ENCODE data around the gene DCTN5.
"Not testable (repeated sequence)": the region's sequence is repeated elsewhere in the genome, so short reads cannot be mapped to it uniquely, and the experiment has no call there.

The DCTN5 gene
- total RNA-seq: 117 to 136 reads per million in 2 experiments

- peak; percentile 73 for DNase-seq (ENCODE audit: low read depth)
Observed at GRCh38 chr16:23640931-23641765, at the start of gene DCTN5, which contains the start of gene PALB2. Gene DCTN5, plus strand, starts transcription at chr16:23641466. Its CDS starts 77 bp downstream, at chr16:23641543. Gene PALB2, minus strand, starts transcription at chr16:23641310. Its CDS starts 153 bp downstream, at chr16:23641157.

GRCh38 chr16:23594186-23594585 lies 47.1 kb upstream of the DCTN5 start:
- DNase-seq (ENCODE audit: low read depth): no peak

- no peak for DNase-seq (ENCODE audit: low read depth)
Observed at GRCh38 chr16:23595246-23595950, 45.9 kb upstream of the DCTN5 start.

- DNase-seq (ENCODE audit: low read depth): peak; percentile 86
Observed at GRCh38 chr16:23595951-23596720, 45.1 kb upstream of the DCTN5 start, which contains the start of gene NDUFAB1. Gene NDUFAB1, minus strand, starts transcription at chr16:23596316. Its CDS starts 26 bp downstream, at chr16:23596290.

GRCh38 chr16:23597003-23597756 lies 44.1 kb upstream of the DCTN5 start:
- no peak for DNase-seq (ENCODE audit: low read depth)

- no peak for DNase-seq (ENCODE audit: low read depth)
Observed at GRCh38 chr16:23607726-23608125, 33.5 kb upstream of the DCTN5 start.

- DNase-seq (ENCODE audit: low read depth): no peak
Observed at GRCh38 chr16:23608194-23608593, 33.1 kb upstream of the DCTN5 start.

GRCh38 chr16:23609929-23610328 lies 31.3 kb upstream of the DCTN5 start:
- DNase-seq (ENCODE audit: low read depth): no peak

- not testable (repeated sequence) for DNase-seq (ENCODE audit: low read depth)
Observed at GRCh38 chr16:23610905-23611304, 30.4 kb upstream of the DCTN5 start.

- DNase-seq (ENCODE audit: low read depth): no peak
Observed at GRCh38 chr16:23611936-23612335, 29.3 kb upstream of the DCTN5 start.

- DNase-seq (ENCODE audit: low read depth): no peak
Observed at GRCh38 chr16:23615805-23616204, 25.5 kb upstream of the DCTN5 start.

- no peak for DNase-seq (ENCODE audit: low read depth)
Observed at GRCh38 chr16:23624092-23624491, 17.2 kb upstream of the DCTN5 start.

- no peak for DNase-seq (ENCODE audit: low read depth)
Observed at GRCh38 chr16:23629516-23629915, 11.8 kb upstream of the DCTN5 start.

- DNase-seq (ENCODE audit: low read depth): not testable (repeated sequence)
Observed at GRCh38 chr16:23631874-23632273, 9.4 kb upstream of the DCTN5 start.

GRCh38 chr16:23634461-23635036 lies 6.7 kb upstream of the DCTN5 start:
- DNase-seq (ENCODE audit: low read depth): no peak

GRCh38 chr16:23635958-23636357 lies 5.3 kb upstream of the DCTN5 start:
- no peak for DNase-seq (ENCODE audit: low read depth)

GRCh38 chr16:23640615-23640930 lies 693 bp upstream of the DCTN5 start:
- DNase-seq (ENCODE audit: low read depth): no peak

GRCh38 chr16:23642246-23642774 lies 1.0 kb downstream of the DCTN5 start:
- no peak for DNase-seq (ENCODE audit: low read depth)

GRCh38 chr16:23650674-23651416 lies 9.6 kb downstream of the DCTN5 start:
- no peak for DNase-seq (ENCODE audit: low read depth)

- no peak for DNase-seq (ENCODE audit: low read depth)
Observed at GRCh38 chr16:23651943-23652468, 10.7 kb downstream of the DCTN5 start.
